HG02852 (cell line): ENCODE results near the gene CDIPT.
A peak's percentile ranks its signal among the peaks of the same experiment; 100 is the strongest.

Experiments
- ATAC-seq: cut with Tn5 transposase; IDR thresholded peaks from one replicate; pipeline ENCODE4 v1.9.1; 2021; ENCODE audit warnings: mild to moderate bottlenecking, moderate library complexity; ENCODE audit not compliant: unreplicated experiment

Gene CDIPT

DNA sequence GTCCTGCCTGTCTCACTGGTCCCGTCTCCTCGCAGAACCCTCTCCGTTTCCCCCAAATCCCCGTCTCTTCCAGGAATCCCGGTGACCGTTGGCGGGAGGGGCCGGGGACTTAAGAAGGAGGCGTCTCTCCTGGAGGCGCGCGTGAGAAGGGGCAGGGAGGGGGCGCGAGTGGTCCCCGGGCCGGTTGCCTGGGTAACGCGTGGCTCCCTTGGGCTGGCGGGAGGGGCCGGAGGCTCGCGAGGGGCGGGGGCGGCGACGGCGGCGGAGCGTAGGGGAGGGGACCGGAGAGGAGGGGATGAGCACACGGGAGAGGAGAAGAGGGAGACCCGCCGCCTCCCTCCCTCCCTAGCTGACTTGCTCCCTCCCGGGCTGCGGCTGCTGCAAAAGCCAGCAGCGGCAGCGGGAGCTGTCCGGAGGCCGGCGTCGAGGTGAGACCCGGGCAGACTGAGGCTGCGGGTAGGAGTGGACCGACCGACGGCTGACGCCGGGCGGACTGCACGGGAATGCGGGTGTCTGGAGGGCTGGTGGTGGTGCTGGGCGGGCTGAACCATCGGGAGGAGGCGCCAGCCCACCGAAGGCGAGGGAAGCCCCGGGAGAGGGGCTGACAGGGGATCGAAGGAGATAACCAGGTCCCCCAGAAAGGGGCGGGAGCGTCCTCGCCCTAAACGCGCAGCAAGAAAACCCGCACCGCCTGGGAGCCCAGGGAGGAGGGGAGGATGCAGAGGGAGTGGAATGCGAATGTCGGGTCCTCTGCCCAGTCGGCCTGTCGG, 50.9 kb downstream of the CDIPT start, which contains the start of gene PRRT2:
TSS of gene PRRT2 (plus strand) at position 298 of the 770 bp plus-strand sequence. CDS start 862 bp downstream, outside the sequence.
- no peak for ATAC-seq

- ATAC-seq = peak; percentile 36
Observed at GRCh38 chr16:29811170-29811895, 51.7 kb downstream of the CDIPT start.

- ATAC-seq = no peak
Observed at GRCh38 chr16:29810699-29811169, 52.3 kb downstream of the CDIPT start.

DNA sequence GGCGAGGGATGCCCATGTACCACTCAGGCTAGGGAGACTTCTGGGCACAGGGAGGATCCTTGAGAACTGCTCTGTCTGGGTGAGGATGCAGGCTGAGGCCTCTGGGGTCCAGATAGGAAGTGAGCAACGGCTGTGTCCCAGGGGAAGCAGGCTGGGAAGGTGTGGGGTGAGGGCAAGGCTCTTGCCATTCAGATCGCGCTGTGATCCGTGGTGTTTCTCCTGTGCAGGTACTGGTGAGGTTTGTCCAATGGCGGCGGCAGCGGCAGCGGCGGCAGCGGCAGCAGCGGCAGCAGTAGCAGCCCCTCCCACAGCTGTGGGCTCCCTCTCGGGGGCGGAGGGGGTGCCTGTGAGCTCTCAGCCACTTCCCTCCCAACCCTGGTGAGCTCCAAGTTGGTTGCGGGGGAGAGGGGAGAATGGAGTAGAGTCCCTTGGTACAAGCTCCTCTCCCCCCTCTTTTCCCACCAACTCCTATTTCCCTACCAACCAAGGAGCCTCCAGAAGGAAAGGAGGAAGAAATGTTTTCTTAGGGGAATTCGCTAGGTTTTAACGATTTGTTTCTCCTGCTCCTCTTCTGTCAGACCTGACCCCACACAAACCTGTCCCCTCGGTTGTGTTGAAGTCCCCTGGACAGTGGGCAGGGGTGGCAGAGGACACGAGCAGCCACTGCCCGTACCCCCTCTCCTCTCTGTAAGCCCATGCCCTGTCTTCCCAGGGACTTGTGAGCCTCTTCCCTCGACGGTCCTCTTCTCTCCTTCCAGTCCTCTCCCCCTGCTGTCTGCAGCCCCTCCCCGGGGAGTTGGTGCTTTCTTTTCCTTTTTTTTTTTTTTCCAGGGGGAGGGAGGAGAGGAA, 53.0 kb downstream of the CDIPT start:
- ATAC-seq = no peak

GRCh38 chr16:29809031-29809747, 53.8 kb downstream of the CDIPT start:
- no peak for ATAC-seq
